ENCODE results near the gene SACM1L. TPM values are rescaled to one million over a fixed set of nuclear protein-coding genes. Genes with fewer than 3 reads are reported as not detected.

Gene SACM1L
- total RNA-seq, 1 experiment from 2014 or later: 30.1 TPM

- ATAC-seq: no peak
- H3K27me3 ChIP-seq (ENCODE audit: low read length): no peaks in the 10 kb centered on the region
- TF ChIP-seq EZH2phosphoT487 (IDR thresholded peaks at IDR 0.05; ENCODE audit: borderline replicate concordance, low read length) (no peak), EZH2 (IDR thresholded peaks at IDR 0.05; ENCODE audit: low read length, unreplicated experiment) (no peak), CTCF (conservative IDR thresholded peaks at IDR 0.05; ENCODE audit: low read depth, low read length) (no peak)
- H3K27ac ChIP-seq (ENCODE audit: low read length): no peak overlapping the region
- ChIA-PET CTCF (no interaction called here), POLR2A (ENCODE audit: unreplicated experiment) (no interaction called here)
- no peak overlapping the region for H2AFZ ChIP-seq (ENCODE audit: low read length)
- H3K9me2 ChIP-seq (replicated peaks; ENCODE audit: low read length): no peaks in the 10 kb centered on the region
- H3F3A ChIP-seq (ENCODE audit: low read length, unreplicated experiment): no peaks in the 10 kb centered on the region
- DNase-seq: no peak
- no peaks in the 10 kb centered on the region for H3K79me2 ChIP-seq (ENCODE audit: low read length)
- no peak overlapping the region for H3K4me2 ChIP-seq (ENCODE audit: low read length)
- no peak overlapping the region for H3K4me3 ChIP-seq (ENCODE audit: low read length)
- no peaks in the 10 kb centered on the region for H4K20me1 ChIP-seq (ENCODE audit: low read length)
- no peaks in the 10 kb centered on the region for H3K36me3 ChIP-seq (ENCODE audit: low read depth, low read length)
- peaks cover 13% of the 10 kb centered on the region; the same call in 1 of the 2 replicates for H3K4me1 ChIP-seq (ENCODE audit: insufficient read depth, low read length)
- no TSS peak for BruUV-seq (replicated peaks)
- H3K9ac ChIP-seq (ENCODE audit: low read length): no peak overlapping the region
- H3K9me3 ChIP-seq (ENCODE audit: low read length): peaks cover 6% of the 10 kb centered on the region; the same call in 1 of the 2 replicates
- intact Hi-C loops (cut with micrococcal nuclease): no loop called here
Observed at GRCh38 chr3:45790596-45790995, 101.4 kb downstream of the SACM1L start.

- POLR2A ChIA-PET (ENCODE audit: unreplicated experiment): no interaction called here
- Histone ChIP-seq H3K4me2 (ENCODE audit: low read length) (no peak overlapping the region), H3K9me2 (replicated peaks; ENCODE audit: low read length) (no peaks in the 10 kb centered on the region), H3K27me3 (ENCODE audit: low read length) (no peaks in the 10 kb centered on the region), H3K36me3 (ENCODE audit: low read depth, low read length) (no peaks in the 10 kb centered on the region), H3K27ac (ENCODE audit: low read length) (no peak overlapping the region), H3K9me3 (ENCODE audit: low read length) (peaks cover 6% of the 10 kb centered on the region; the same call in 1 of the 2 replicates), H3K79me2 (ENCODE audit: low read length) (no peaks in the 10 kb centered on the region), H2AFZ (ENCODE audit: low read length) (no peak overlapping the region), H3K9ac (ENCODE audit: low read length) (no peak overlapping the region), H3K4me1 (ENCODE audit: insufficient read depth, low read length) (peaks cover 13% of the 10 kb centered on the region; the same call in 1 of the 2 replicates), H4K20me1 (ENCODE audit: low read length) (no peaks in the 10 kb centered on the region), H3K4me3 (ENCODE audit: low read length) (no peak overlapping the region), H3F3A (ENCODE audit: low read length, unreplicated experiment) (no peaks in the 10 kb centered on the region)
- no peak for TF ChIP-seq EZH2 (IDR thresholded peaks at IDR 0.05; ENCODE audit: low read length, unreplicated experiment)
- no peak for TF ChIP-seq EZH2phosphoT487 (IDR thresholded peaks at IDR 0.05; ENCODE audit: borderline replicate concordance, low read length)
- no peak for TF ChIP-seq CTCF (conservative IDR thresholded peaks at IDR 0.05; ENCODE audit: low read depth, low read length)
- CTCF ChIA-PET: no interaction called here
- ATAC-seq: no peak
- intact Hi-C loops (cut with micrococcal nuclease): loop anchor here (2.0 kb wide), 1 partner anchor 25 kb away; no protein-coding TSS in a partner anchor
- no TSS peak for BruUV-seq (replicated peaks)
- DNase-seq: no peak
Observed at GRCh38 chr3:45792036-45792435, 102.8 kb downstream of the SACM1L start.

DNA sequence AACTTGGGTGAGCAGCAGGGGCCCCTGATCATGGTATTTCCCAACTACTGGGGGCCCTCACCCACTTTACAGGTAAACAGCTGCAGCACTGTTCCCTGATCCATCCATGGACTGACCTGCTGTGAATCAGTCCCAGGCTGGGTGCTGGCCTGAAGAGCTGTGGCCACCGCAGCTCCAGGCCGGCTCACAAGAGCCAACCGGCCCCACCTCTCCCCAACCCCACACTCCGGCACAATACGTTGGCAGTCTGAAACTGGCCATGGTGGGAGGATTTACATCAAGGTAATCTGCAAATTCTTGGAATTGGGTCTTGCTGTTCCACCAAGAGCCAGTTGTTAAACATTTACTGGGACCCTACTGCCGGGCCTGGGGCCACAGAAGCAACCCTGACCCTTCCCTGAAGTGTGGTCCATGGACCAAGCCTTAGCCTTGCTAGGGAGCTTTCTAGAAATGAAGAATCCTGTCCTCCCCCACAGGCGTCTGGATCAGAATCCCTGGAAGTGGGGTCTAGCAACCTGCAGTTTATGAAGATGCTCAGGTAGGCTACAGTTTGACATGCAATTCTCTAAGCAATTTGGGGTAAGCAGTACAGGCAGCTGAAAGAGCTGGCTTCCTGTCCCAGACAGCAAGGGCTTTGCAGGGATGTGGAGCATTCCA lies 103.4 kb downstream of the SACM1L start:
- ChIA-PET POLR2A (ENCODE audit: unreplicated experiment) (no interaction called here), CTCF (interaction anchor here (0.6 kb wide), 2 partner anchors 25 to 32 kb away, joined by 4 to 6 read pairs; no protein-coding TSS in a partner anchor)
- Histone ChIP-seq H3K36me3 (ENCODE audit: low read depth, low read length) (no peaks in the 10 kb centered on the region), H2AFZ (ENCODE audit: low read length) (no peak overlapping the region), H3K9me3 (ENCODE audit: low read length) (peaks cover 6% of the 10 kb centered on the region; the same call in 1 of the 2 replicates), H3K27me3 (ENCODE audit: low read length) (no peaks in the 10 kb centered on the region), H3K4me3 (ENCODE audit: low read length) (no peak overlapping the region), H3K27ac (ENCODE audit: low read length) (no peak overlapping the region), H3K9me2 (replicated peaks; ENCODE audit: low read length) (no peaks in the 10 kb centered on the region), H3F3A (ENCODE audit: low read length, unreplicated experiment) (no peaks in the 10 kb centered on the region), H3K4me1 (ENCODE audit: insufficient read depth, low read length) (peaks cover 13% of the 10 kb centered on the region; the same call in 1 of the 2 replicates), H4K20me1 (ENCODE audit: low read length) (no peaks in the 10 kb centered on the region), H3K79me2 (ENCODE audit: low read length) (no peaks in the 10 kb centered on the region), H3K9ac (ENCODE audit: low read length) (no peak overlapping the region), H3K4me2 (ENCODE audit: low read length) (no peak overlapping the region)
- no TSS peak for BruUV-seq (replicated peaks)
- intact Hi-C loops (cut with micrococcal nuclease): loop anchor here (2.0 kb wide), 1 partner anchor 24 kb away; no protein-coding TSS in a partner anchor
- ATAC-seq (no peak), DNase-seq (no peak)
- TF ChIP-seq EZH2phosphoT487 (IDR thresholded peaks at IDR 0.05; ENCODE audit: borderline replicate concordance, low read length): no peak
- TF ChIP-seq CTCF (conservative IDR thresholded peaks at IDR 0.05; ENCODE audit: low read depth, low read length): no peak
- no peak for TF ChIP-seq EZH2 (IDR thresholded peaks at IDR 0.05; ENCODE audit: low read length, unreplicated experiment)
